Progenitor cell of endocrine pancreas (in vitro differentiated cells): ENCODE data around the gene XAB2. TPM values are rescaled to one million over a fixed set of nuclear protein-coding genes. Genes with fewer than 3 reads are reported as not detected.

Experiments
- DNase-seq: peaks from one replicate; pipeline ENCODE4 v3.0.0; 2021; ENCODE audit warnings: low spot score; ENCODE audit not compliant: unreplicated experiment
- H3K27ac Mint-ChIP-seq: 2 replicates; pipeline ENCODE4 v1.8.0; 2021; ENCODE audit warnings: mild to moderate bottlenecking, moderate library complexity, mixed read lengths
- H3K27me3 Mint-ChIP-seq: 2 replicates; pipeline ENCODE4 v1.8.0; 2021; ENCODE audit warnings: mixed read lengths
- H3K36me3 Mint-ChIP-seq: 2 replicates; pipeline ENCODE4 v1.8.0; 2022; ENCODE audit warnings: mixed read lengths; ENCODE audit not compliant: insufficient read depth
- H3K4me1 Mint-ChIP-seq: 2 replicates; pipeline ENCODE4 v1.8.0; 2021; ENCODE audit warnings: low read depth, mixed read lengths
- H3K4me3 Mint-ChIP-seq: 2 replicates; pipeline ENCODE4 v1.8.0; 2021; ENCODE audit warnings: low read depth, mild to moderate bottlenecking, moderate library complexity, mixed read lengths
- H3K9me3 Mint-ChIP-seq: 2 replicates; pipeline ENCODE4 v1.8.0; 2021; ENCODE audit warnings: low read depth, mixed read lengths
- CTCF ChIP-seq: fragments of 200-600 bp; sonication (generic); IDR thresholded peaks from one replicate; pipeline ENCODE4 v1.5.0; 2021; ENCODE audit warnings: antibody characterized with exemption, mild to moderate bottlenecking; ENCODE audit not compliant: unreplicated experiment
- long read RNA-seq: library from polyadenylated mRNA; unstranded; transcript quantifications from one replicate; pipeline ENCODE4 v2.0.0, GENCODE V29; 2020
- total RNA-seq: library from RNA; stranded (reverse); gene quantifications from 2 replicates; pipeline ENCODE4 v1.2.1, GENCODE V29; 2021

XAB2 gene
- 38.8 and 40.3 TPM in 2 replicates for total RNA-seq
- long read RNA-seq, transcript XAB2-201 (19 exons, 2,667 nt), result major isoform, 72 of 83 reads
- long read RNA-seq, partial matches to known transcripts, result 7 of 83 reads
- long read RNA-seq, other reads (novel, unspliced or antisense), result 4 of 83 reads

- no peaks in the 10 kb centered on the region for H3K9me3 Mint-ChIP-seq
- H3K4me1 Mint-ChIP-seq, result peaks cover 26% of the 10 kb centered on the region
- peaks cover 7% of the 10 kb centered on the region for H3K36me3 Mint-ChIP-seq
- peak within 1 kb of the TSS; percentile 100 for H3K4me3 Mint-ChIP-seq
- peaks cover 2% of the 10 kb centered on the region for H3K27me3 Mint-ChIP-seq
- TF ChIP-seq CTCF, result no peak
- peak within 1 kb of the TSS; percentile 99 for H3K27ac Mint-ChIP-seq
- peak; percentile 88 for DNase-seq
These were observed at the start of gene XAB2, which contains the start of gene PET100 for GRCh38 chr19:7629347-7630054. Gene XAB2 (minus strand): TSS chr19:7629545. CDS start chr19:7629527, 18 bp downstream. Gene PET100 (plus strand): TSS chr19:7629793. CDS start chr19:7629834, 41 bp downstream.

GRCh38 chr19:7677669-7678311 lies 48.4 kb upstream of the XAB2 start:
- Mint-ChIP-seq H3K36me3 (no peaks in the 10 kb centered on the region), H3K9me3 (no peaks in the 10 kb centered on the region), H3K27me3 (peaks cover 50% of the 10 kb centered on the region), H3K4me1 (peaks cover 2% of the 10 kb centered on the region), H3K27ac (no peak overlapping the region), H3K4me3 (no peak overlapping the region)
- no peak for TF ChIP-seq CTCF
- no peak for DNase-seq

GRCh38 chr19:7676854-7677253 lies 47.5 kb upstream of the XAB2 start, which contains the start of gene MCEMP1:
Gene MCEMP1 (plus strand): TSS chr19:7677090. CDS start chr19:7677121, 31 bp downstream.
- peaks cover 57% of the 10 kb centered on the region for H3K27me3 Mint-ChIP-seq
- no peaks in the 10 kb centered on the region for H3K36me3 Mint-ChIP-seq
- no peak for TF ChIP-seq CTCF
- H3K4me3 Mint-ChIP-seq, result no peak within 1 kb of the TSS
- no peak within 1 kb of the TSS for H3K27ac Mint-ChIP-seq
- H3K4me1 Mint-ChIP-seq, result peaks cover 1% of the 10 kb centered on the region
- DNase-seq, result no peak
- no peaks in the 10 kb centered on the region for H3K9me3 Mint-ChIP-seq

GRCh38 chr19:7676376-7676775 lies 47.0 kb upstream of the XAB2 start:
- Mint-ChIP-seq H3K4me3 (no peak overlapping the region), H3K27me3 (peaks cover 62% of the 10 kb centered on the region), H3K9me3 (no peaks in the 10 kb centered on the region), H3K36me3 (no peaks in the 10 kb centered on the region), H3K27ac (no peak overlapping the region), H3K4me1 (no peaks in the 10 kb centered on the region)
- TF ChIP-seq CTCF, result no peak
- DNase-seq, result no peak
